K562 (cell line): ENCODE measurements around the gene NUP50. TPM values are rescaled to one million over a fixed set of nuclear protein-coding genes. Genes with fewer than 3 reads are reported as not detected.

ENCODE experiments used
- ATF2 ChIP-seq: sonication (generic); formaldehyde crosslinking; IDR thresholded peaks from 2 replicates; pipeline ENCODE4 v1.8.1; 2022; ENCODE audit warnings: missing genetic modification reagents
- HDAC3 ChIP-seq: fragments of 450-650 bp; IDR thresholded peaks from 2 replicates; pipeline ENCODE4 v1.6.1; 2018; ENCODE audit warnings: borderline replicate concordance, mild to moderate bottlenecking, moderate library complexity; ENCODE audit not compliant: partially characterized antibody
- IFI16 ChIP-seq: fragments of 250-450 bp; sonication (Bioruptor Pico); IDR thresholded peaks from 2 replicates; pipeline ENCODE4 v2.1.2; 2022; ENCODE audit warnings: mild to moderate bottlenecking, inconsistent platforms
- L3MBTL2 ChIP-seq: fragments of 450-650 bp; IDR thresholded peaks from 2 replicates; pipeline ENCODE4 v1.6.1; 2016; ENCODE audit warnings: mild to moderate bottlenecking, moderate library complexity
- MAFK ChIP-seq: IDR thresholded peaks from 2 replicates; pipeline ENCODE4 v1.6.1; 2011; ENCODE audit warnings: low read length, improper control_type of control experiment
- NRF1 ChIP-seq, 2 experiments: fragments of 450-650 bp; IDR thresholded peaks in 1 of 2; conservative IDR thresholded peaks in 1 of 2; 2 replicates each; pipeline ENCODE4 v1.6.1; 2014; ENCODE audit warnings: mild to moderate bottlenecking in 2 of 2
- PRDM10 ChIP-seq: fragments of 450-650 bp; IDR thresholded peaks from 2 replicates; pipeline ENCODE4 v1.6.1; 2018; ENCODE audit not compliant: partially characterized antibody
- SIX5 ChIP-seq, 2 experiments: IDR thresholded peaks; 2 replicates each; pipeline ENCODE4 v1.6.1; 2011; ENCODE audit warnings: low read length in 2 of 2, borderline replicate concordance in 1 of 2, low read depth in 1 of 2, mild to moderate bottlenecking in 1 of 2, moderate library complexity in 1 of 2; ENCODE audit not compliant: insufficient read depth in 1 of 2
- SMC3 ChIP-seq: conservative IDR thresholded peaks from 2 replicates; pipeline ENCODE4 v1.6.1; 2011; ENCODE audit warnings: low read depth, low read length, improper control_type of control experiment; ENCODE audit not compliant: insufficient read depth
- TGIF2 ChIP-seq: sonication (generic); formaldehyde crosslinking; IDR thresholded peaks from 2 replicates; pipeline ENCODE4 v1.8.1; 2022; ENCODE audit warnings: mild to moderate bottlenecking, missing genetic modification reagents, moderate library complexity
- ZBTB33 ChIP-seq: sonication (generic); formaldehyde crosslinking; IDR thresholded peaks from 2 replicates; pipeline ENCODE4 v1.8.1; 2023; ENCODE audit warnings: mild to moderate bottlenecking, missing genetic modification reagents
- ZBTB49 ChIP-seq: sonication (generic); formaldehyde crosslinking; IDR thresholded peaks from 2 replicates; pipeline ENCODE4 v1.8.0; 2022; ENCODE audit warnings: missing genetic modification reagents, mild to moderate bottlenecking, borderline replicate concordance
- ZBTB8A ChIP-seq: fragments of 450-650 bp; IDR thresholded peaks from 2 replicates; pipeline ENCODE4 v1.6.1; 2018; ENCODE audit warnings: mild to moderate bottlenecking, moderate library complexity; ENCODE audit not compliant: partially characterized antibody
- ZFP30 ChIP-seq: fragments of 250-450 bp; sonication (Bioruptor Pico); IDR thresholded peaks from 2 replicates; pipeline ENCODE4 v1.8.0; 2022; ENCODE audit warnings: moderate library complexity, mild to moderate bottlenecking, inconsistent platforms, borderline replicate concordance
- ZNF644 ChIP-seq: fragments of 200-800 bp; sonication (Bioruptor generic); IDR thresholded peaks from 2 replicates; pipeline ENCODE4 v1.6.1; 2016; ENCODE audit warnings: low read depth, missing genetic modification characterization, missing compliant biosample characterization
- ZNF766 ChIP-seq: fragments of 200-800 bp; sonication (Bioruptor generic); conservative IDR thresholded peaks from 2 replicates; pipeline ENCODE4 v1.6.1; 2016; ENCODE audit warnings: missing genetic modification characterization, missing compliant biosample characterization
- ZNF79 ChIP-seq: fragments of 250-450 bp; sonication (Bioruptor Pico); IDR thresholded peaks from 2 replicates; pipeline ENCODE4 v1.4.0; 2020; ENCODE audit warnings: low read depth, mild to moderate bottlenecking, moderate library complexity
- polyA plus RNA-seq, 8 experiments: library from polyadenylated mRNA; depleted of rRNA in 4 of 8; stranded (reverse) in 5 of 8; unstranded in 3 of 8; fragments of >200 nt; fragmentation: Nextera tagmentation in 2 of 8; fragmentation: Illumina TruSeq in 1 of 8; extraction: Ambion mirVana in 2 of 8; extraction: Trizol in 1 of 8; gene quantifications; 2 replicates each; pipeline versions ENCODE4 v1.2.1 to v1.2.3, GENCODE V29; 2011 to 2014; ENCODE audit warnings: inconsistent platforms in 1 of 8, missing spikeins in 1 of 8
- total RNA-seq, 7 experiments: library from RNA; depleted of rRNA in 6 of 7; stranded (reverse); fragments of >200 nt in 6 of 7; fragmentation: Illumina TruSeq in 2 of 7; extraction: Trizol in 2 of 7; gene quantifications; 2 replicates each; pipeline versions ENCODE4 v1.2.1 to v1.2.3, GENCODE V29; 2011 to 2021; ENCODE audit warnings: low replicate concordance in 1 of 7

NUP50 gene
- total and polyA plus RNA-seq, 9 of the 15 experiments (the other 6 are each of a cell fraction or from before 2014, with no cell fraction given), result 23.8 to 83.7 (median 55.3) TPM

GRCh38 chr22:45163451-45164269 is at the start of gene NUP50 (continued):
- TF ChIP-seq PRDM10 (no peak), SMC3 (no peak), ZFP30 (no peak), ATF2 (CRISPR knock-in tag) (no peak), ZBTB33 (CRISPR knock-in tag) (no peak), NRF1 (conservative IDR thresholded peaks at IDR 0.05 in 1 of 2, IDR thresholded peaks at IDR 0.05 in 1 of 2) (peak; percentile 99), ZNF766 (CRISPR knock-in tag) (no peak), IFI16 (CRISPR knock-in tag) (no peak), HDAC3 (no peak), SIX5 (IDR thresholded peaks at IDR 0.05; ENCODE audit: borderline replicate concordance in 1 of 2, insufficient read depth in 1 of 2, low read depth in 1 of 2, low read length in 2 of 2) (no peak), L3MBTL2 (peak; percentile 94), ZNF79 (no peak), ZBTB8A (no peak), ZBTB49 (no peak), ZNF644 (no peak), TGIF2 (0 out of 2 replicates have a peak, but pooled peaks have one; percentile 45), MAFK (no peak)
